HG03060 (cell line): Measurements from ENCODE around the gene ZNF436.

Source experiments
- ATAC-seq: cut with Tn5 transposase; IDR thresholded peaks from one replicate; pipeline ENCODE4 v1.9.1; 2021; ENCODE audit warnings: low read depth, moderate number of reproducible peaks; ENCODE audit not compliant: unreplicated experiment

The ZNF436 gene

GRCh38 chr1:23369335-23370013, at the start of gene ZNF436:
Gene ZNF436 (minus strand): TSS chr1:23369836. CDS start chr1:23368005, 1,831 bp downstream.
- no peak for ATAC-seq

GRCh38 chr1:23419180-23419579, 49.5 kb upstream of the ZNF436 start:
- ATAC-seq = no peak

- ATAC-seq = no peak
These were observed 47.9 kb upstream of the ZNF436 start for GRCh38 chr1:23417570-23417969.

- no peak for ATAC-seq
These were observed 47.3 kb upstream of the ZNF436 start for GRCh38 chr1:23416964-23417363.

GRCh38 chr1:23408797-23409290, 39.2 kb upstream of the ZNF436 start:
- no peak for ATAC-seq

GRCh38 chr1:23407016-23407630, 37.5 kb upstream of the ZNF436 start:
- no peak for ATAC-seq

- no peak for ATAC-seq
These were observed 36.3 kb upstream of the ZNF436 start for GRCh38 chr1:23405946-23406345.

GRCh38 chr1:23403735-23404486, 34.3 kb upstream of the ZNF436 start:
- no peak for ATAC-seq

GRCh38 chr1:23403355-23403734, 33.7 kb upstream of the ZNF436 start:
- no peak for ATAC-seq

- no peak for ATAC-seq
These were observed 33.4 kb upstream of the ZNF436 start for GRCh38 chr1:23403038-23403336.

- ATAC-seq = no peak
These were observed 32.8 kb upstream of the ZNF436 start for GRCh38 chr1:23402286-23403037.

GRCh38 chr1:23401313-23401712, 31.7 kb upstream of the ZNF436 start:
- no peak for ATAC-seq

- ATAC-seq = no peak
These were observed 30.9 kb upstream of the ZNF436 start for GRCh38 chr1:23400324-23401114.

GRCh38 chr1:23399229-23399628, 29.6 kb upstream of the ZNF436 start:
- ATAC-seq = no peak

GRCh38 chr1:23397908-23398307, 28.3 kb upstream of the ZNF436 start:
- ATAC-seq = no peak

GRCh38 chr1:23396380-23396779, 26.7 kb upstream of the ZNF436 start:
- no peak for ATAC-seq

- no peak for ATAC-seq
These were observed 26.2 kb upstream of the ZNF436 start for GRCh38 chr1:23395849-23396248.

GRCh38 chr1:23395154-23395724, 25.6 kb upstream of the ZNF436 start:
- ATAC-seq = no peak

- no peak for ATAC-seq
These were observed 25.0 kb upstream of the ZNF436 start for GRCh38 chr1:23394684-23395083.

- ATAC-seq = no peak
These were observed 24.5 kb upstream of the ZNF436 start for GRCh38 chr1:23394181-23394580.
